HCT116 (cell line): Measurements from ENCODE around the gene PDHA1. TPM values are rescaled to one million over a fixed set of nuclear protein-coding genes. Genes with fewer than 3 reads are reported as not detected.

Experiments
- ATAC-seq: fragments of 200-7000 bp; cut with Tn5 transposase; 2 replicates; pipeline ENCODE4 v1.9.1; 2020; ENCODE audit warnings: mild to moderate bottlenecking, moderate library complexity
- BruUV-seq: library from RNA; stranded (reverse); fragments of 400-500 nt; replicated peaks from 2 replicates; lab custom pipeline; 2021; lab: Mats Ljungman, UMichigan
- CTCF ChIA-PET: fragments of 300-600 bp; sonication (Branson Sonifier 250); formaldehyde crosslinking; loops from one replicate; lab custom pipeline; 2021; ENCODE audit warnings: antibody characterized with exemption; lab: Charles Lee
- POLR2A ChIA-PET: fragments of 300-600, 350-600 bp; sonication (Branson Sonifier 250); formaldehyde crosslinking; loops from one replicate; lab custom pipeline; 2021; ENCODE audit warnings: antibody characterized with exemption; lab: Charles Lee
- RAD21 ChIA-PET, 2 experiments: fragments of 300-600 bp; sonication (Branson Sonifier 250); formaldehyde crosslinking; loops; one replicate each; lab custom pipeline; 2023; ENCODE audit warnings: low total read pairs in 2 of 2; ENCODE audit not compliant: uncharacterized antibody in 2 of 2, unreplicated experiment in 2 of 2, low non-redundant PET in 1 of 2; lab: Charles Lee
- DNase-seq: peaks from one replicate; pipeline ENCODE4 v3.0.0-alpha.2; 2010; ENCODE audit warnings: low read depth, low spot score
- H2AFZ ChIP-seq: fragments of 200-600 bp; shearing (Covaris generic), sonication (generic); 2 replicates; pipeline ENCODE4 v1.6.1; 2017; ENCODE audit warnings: low read depth, mixed run types, mixed read lengths, antibody characterized with exemption, low read length; ENCODE audit not compliant: poor library complexity, severe bottlenecking
- H3K27ac ChIP-seq: 2 replicates; pipeline ENCODE4 v1.5.1; 2012; ENCODE audit warnings: low read depth, low read length
- H3K27me3 ChIP-seq: fragments of 200-600 bp; sonication (generic); 2 replicates; pipeline ENCODE4 v1.6.1; 2016; ENCODE audit warnings: mixed run types, low read length, mixed read lengths; ENCODE audit not compliant: insufficient read depth
- H3K36me3 ChIP-seq, 2 experiments: fragments of 200-500 bp in 1 of 2; fragments of 200-600 bp in 1 of 2; sonication (Bioruptor generic) in 1 of 2; sonication (generic) in 1 of 2; 2 replicates each; pipeline versions ENCODE4 v1.5.1 to v1.6.1; 2014 to 2016; ENCODE audit warnings: low read length in 2 of 2, inconsistent platforms in 1 of 2, mixed read lengths in 1 of 2, mixed run types in 1 of 2; ENCODE audit not compliant: insufficient read depth in 2 of 2, control insufficient read depth in 1 of 2
- H3K4me1 ChIP-seq, 2 experiments: fragments of 200-600 bp in 1 of 2; sonication (generic) in 1 of 2; 2 replicates each; pipeline versions ENCODE4 v1.5.1 to v1.6.1; 2012 to 2017; ENCODE audit warnings: low read length in 2 of 2, inconsistent platforms in 1 of 2, mild to moderate bottlenecking in 1 of 2, mixed read lengths in 1 of 2, mixed run types in 1 of 2, moderate library complexity in 1 of 2; ENCODE audit not compliant: insufficient read depth in 2 of 2, control insufficient read depth in 1 of 2
- H3K4me2 ChIP-seq: fragments of 200-600 bp; sonication (generic); 2 replicates; pipeline ENCODE4 v1.6.1; 2017; ENCODE audit warnings: mixed run types, low read length, mixed read lengths
- H3K4me3 ChIP-seq, 2 experiments: fragments of 200-600 bp in 1 of 2; sonication (generic) in 1 of 2; replicated peaks in 1 of 2; 2 replicates each; pipeline ENCODE4 v1.5.1; 2011 to 2016; ENCODE audit warnings: low read length in 2 of 2, control low read depth in 1 of 2, low read depth in 1 of 2, mild to moderate bottlenecking in 1 of 2, mixed read lengths in 1 of 2, mixed run types in 1 of 2
- H3K79me2 ChIP-seq: fragments of 200-600 bp; sonication (generic); 2 replicates; pipeline ENCODE4 v1.6.1; 2017; ENCODE audit warnings: mild to moderate bottlenecking, mixed run types, low read length, moderate library complexity, mixed read lengths; ENCODE audit not compliant: insufficient read depth
- H3K9ac ChIP-seq: fragments of 200-600 bp; sonication (generic); 2 replicates; pipeline ENCODE4 v1.6.1; 2016; ENCODE audit warnings: low read length, mixed read lengths
- H3K9me2 ChIP-seq: fragments of 200-600 bp; sonication (generic), shearing (Covaris generic); 2 replicates; pipeline ENCODE4 v1.6.1; 2017; ENCODE audit warnings: mixed run types, mild to moderate bottlenecking, moderate library complexity; ENCODE audit not compliant: insufficient read depth
- H3K9me3 ChIP-seq, 2 experiments: fragments of 200-500 bp in 1 of 2; fragments of 200-600 bp in 1 of 2; sonication (Bioruptor generic) in 1 of 2; sonication (generic) in 1 of 2; 2 replicates each; pipeline ENCODE4 v1.6.1; 2014 to 2017; ENCODE audit warnings: low read length in 2 of 2, mixed read lengths in 2 of 2, inconsistent platforms in 1 of 2, low read depth in 1 of 2, mild to moderate bottlenecking in 1 of 2, mixed run types in 1 of 2, moderate library complexity in 1 of 2; ENCODE audit not compliant: control insufficient read depth in 1 of 2, insufficient read depth in 1 of 2
- H4K20me1 ChIP-seq: fragments of 200-600 bp; sonication (generic), shearing (Covaris generic); 2 replicates; pipeline ENCODE4 v1.6.1; 2017; ENCODE audit warnings: mixed run types, mild to moderate bottlenecking, moderate library complexity; ENCODE audit not compliant: insufficient read depth
- CBX3 ChIP-seq: IDR thresholded peaks from 2 replicates; pipeline ENCODE4 v1.6.1; 2012; ENCODE audit warnings: low read depth
- EGR1 ChIP-seq: IDR thresholded peaks from 2 replicates; pipeline ENCODE4 v1.6.1; 2012; ENCODE audit warnings: low read depth
- POLR2A ChIP-seq: IDR thresholded peaks from 2 replicates; pipeline ENCODE4 v1.7.0; 2011; ENCODE audit warnings: borderline replicate concordance; ENCODE audit not compliant: insufficient read depth, insufficient read length; ENCODE audit errors: extremely low read depth
- POLR2AphosphoS5 ChIP-seq: IDR thresholded peaks from 2 replicates; pipeline ENCODE4 v1.6.1; 2011; ENCODE audit warnings: mild to moderate bottlenecking, low read depth, low read length, moderate library complexity
- SRF ChIP-seq: IDR thresholded peaks from 2 replicates; pipeline ENCODE4 v1.6.1; 2012; ENCODE audit warnings: low read depth
- intact Hi-C: fragments of 100-400 bp; cut with micrococcal nuclease; formaldehyde crosslinking; loops from 2 replicates; pipeline ENCODE4 v1.10.0; 2022
- total RNA-seq: library from RNA; stranded (reverse); gene quantifications from one replicate; pipeline ENCODE4 v1.2.1, GENCODE V29; 2021; ENCODE audit not compliant: unreplicated experiment

Gene PDHA1
- total RNA-seq, 1 experiment from 2014 or later = 195 TPM

- H3K36me3 ChIP-seq = no peaks in the 10 kb centered on the region
- H2AFZ ChIP-seq = no peak overlapping the region
- H3K9me2 ChIP-seq = no peaks in the 10 kb centered on the region
- ChIA-PET CTCF (no interaction called here), POLR2A (no interaction called here), RAD21 (no interaction called here)
- no peaks in the 10 kb centered on the region for H4K20me1 ChIP-seq
- H3K9me3 ChIP-seq = no peaks in the 10 kb centered on the region
- intact Hi-C loops = loop anchor here (5.0 kb wide), 1 partner anchor 159 kb away; no protein-coding TSS in a partner anchor
- no peak overlapping the region for H3K27ac ChIP-seq
- ATAC-seq (no peak), DNase-seq (no peak)
- H3K4me1 ChIP-seq = no peaks in the 10 kb centered on the region
- H3K27me3 ChIP-seq = no peaks in the 10 kb centered on the region
- no peak overlapping the region for H3K4me2 ChIP-seq
- no TSS peak for BruUV-seq
- H3K4me3 ChIP-seq = no peak overlapping the region
- TF ChIP-seq POLR2AphosphoS5 = no peak
- no peak for TF ChIP-seq POLR2A
- TF ChIP-seq SRF = no peak
- TF ChIP-seq CBX3 = no peak
- no peaks in the 10 kb centered on the region for H3K79me2 ChIP-seq
- H3K9ac ChIP-seq = no peak overlapping the region
These were observed 29.7 kb downstream of the PDHA1 start for GRCh38 chrX:19373351-19373891.

- DNase-seq (no peak), ATAC-seq (no peak)
- no peak overlapping the region for H3K9ac ChIP-seq
- ChIA-PET RAD21 (no interaction called here), POLR2A (no interaction called here), CTCF (no interaction called here)
- H3K79me2 ChIP-seq = no peaks in the 10 kb centered on the region
- no peaks in the 10 kb centered on the region for H3K36me3 ChIP-seq
- no peak for TF ChIP-seq EGR1
- BruUV-seq = no TSS peak
- H3K4me1 ChIP-seq = no peaks in the 10 kb centered on the region
- H2AFZ ChIP-seq = no peak overlapping the region
- intact Hi-C loops = no loop called here
- no peaks in the 10 kb centered on the region for H4K20me1 ChIP-seq
- H3K27me3 ChIP-seq = no peaks in the 10 kb centered on the region
- no peak overlapping the region for H3K4me2 ChIP-seq
- no peaks in the 10 kb centered on the region for H3K9me3 ChIP-seq
- no peaks in the 10 kb centered on the region for H3K9me2 ChIP-seq
- no peak overlapping the region for H3K27ac ChIP-seq
- no peak overlapping the region for H3K4me3 ChIP-seq
These were observed 31.8 kb downstream of the PDHA1 start for GRCh38 chrX:19375546-19375945.
